H1 (cell line): ENCODE measurements around the gene ACVRL1. TPM values are rescaled to one million over a fixed set of nuclear protein-coding genes. Genes with fewer than 3 reads are reported as not detected.

Source experiments
- CTCF ChIA-PET: fragments of 300-600 bp; sonication (Branson Sonifier 250); formaldehyde crosslinking; loops from one replicate; lab custom pipeline; 2021; ENCODE audit not compliant: partially characterized antibody; lab: Charles Lee
- POLR2A ChIA-PET: fragments of 300-600 bp; sonication (Branson Sonifier 250); formaldehyde crosslinking; loops from one replicate; lab custom pipeline; 2021; ENCODE audit warnings: inconsistent platforms; ENCODE audit not compliant: partially characterized antibody; lab: Charles Lee
- DNase-seq, 2 experiments: peaks; one replicate each; pipeline versions ENCODE4 v3.0.0 to v3.0.0-alpha.2; 2010 to 2022; ENCODE audit warnings: low spot score in 2 of 2, low read depth in 1 of 2, mixed read lengths in 1 of 2
- FAIRE-seq: peaks from 2 replicates; lab custom pipeline; 2011; peaks lifted over from hg19 to GRCh38; lab: Jason Lieb, UNC
- H2AFZ ChIP-seq: 2 replicates; pipeline ENCODE4 v1.8.1; 2012; ENCODE audit warnings: low read length, inconsistent platforms
- H2AK5ac ChIP-seq: 2 replicates; pipeline ENCODE4 v1.6.1; 2013; ENCODE audit warnings: low read depth, low read length
- H2BK120ac ChIP-seq: replicated peaks from 2 replicates; pipeline ENCODE3; 2013; ENCODE audit warnings: low read depth, low read length, inconsistent platforms
- H2BK12ac ChIP-seq: 2 replicates; pipeline ENCODE4 v1.6.1; 2013; ENCODE audit warnings: low read depth, low read length
- H2BK15ac ChIP-seq: 2 replicates; pipeline ENCODE4 v1.6.1; 2013; ENCODE audit warnings: low read length
- H2BK20ac ChIP-seq: 2 replicates; pipeline ENCODE4 v1.6.1; 2013; ENCODE audit warnings: low read length
- H2BK5ac ChIP-seq: 2 replicates; pipeline ENCODE4 v1.6.1; 2013; ENCODE audit warnings: low read depth, low read length
- H3K14ac ChIP-seq: 2 replicates; pipeline ENCODE4 v1.6.1; 2013; ENCODE audit warnings: inconsistent platforms; ENCODE audit not compliant: insufficient read length
- H3K18ac ChIP-seq: 2 replicates; pipeline ENCODE4 v1.6.1; 2013; ENCODE audit warnings: low read length; ENCODE audit errors: extremely low read depth
- H3K23ac ChIP-seq: 2 replicates; pipeline ENCODE4 v1.6.1; 2013; ENCODE audit warnings: inconsistent platforms; ENCODE audit not compliant: insufficient read length
- H3K23me2 ChIP-seq: 2 replicates; pipeline ENCODE4 v1.6.1; 2013; ENCODE audit warnings: low read depth, low read length
- H3K27ac ChIP-seq: 2 replicates; pipeline ENCODE4 v1.6.1; 2011; ENCODE audit warnings: low read depth, low read length, inconsistent platforms
- H3K27me3 ChIP-seq, 4 experiments: replicated peaks in 1 of 4; 1 replicate in 1 of 4; 2 replicates in 3 of 4; pipeline versions ENCODE4 v1.6.1 to v1.8.1; 2011 to 2013; ENCODE audit warnings: low read length in 3 of 4, mild to moderate bottlenecking in 3 of 4, inconsistent platforms in 2 of 4, mixed read lengths in 2 of 4, moderate library complexity in 1 of 4; ENCODE audit not compliant: control insufficient read depth in 3 of 4, insufficient read depth in 3 of 4; ENCODE audit errors: extremely low read depth in 1 of 4
- H3K36me3 ChIP-seq, 4 experiments: 2 replicates each; pipeline versions ENCODE4 v1.6.1 to v1.8.1; 2011 to 2013; ENCODE audit warnings: mild to moderate bottlenecking in 4 of 4, low read length in 3 of 4, moderate library complexity in 2 of 4, control low read depth in 1 of 4, inconsistent platforms in 1 of 4; ENCODE audit not compliant: insufficient read depth in 4 of 4, control insufficient read depth in 2 of 4
- H3K4ac ChIP-seq: replicated peaks from 2 replicates; pipeline ENCODE3; 2013; ENCODE audit warnings: low read length, low read depth, mixed read lengths, inconsistent platforms; ENCODE audit not compliant: insufficient read length
- H3K4me1 ChIP-seq, 4 experiments: replicated peaks in 1 of 4; 1 replicate in 1 of 4; 2 replicates in 3 of 4; pipeline versions ENCODE4 v1.6.1 to v1.8.1; 2011 to 2013; ENCODE audit warnings: low read length in 3 of 4, inconsistent platforms in 2 of 4, mixed read lengths in 1 of 4; ENCODE audit not compliant: insufficient read depth in 4 of 4, control insufficient read depth in 3 of 4
- H3K4me2 ChIP-seq, 2 experiments: 2 replicates each; pipeline versions ENCODE4 v1.6.1 to v1.8.1; 2011 to 2013; ENCODE audit warnings: low read depth in 2 of 2, low read length in 2 of 2, control low read depth in 1 of 2, inconsistent platforms in 1 of 2, mild to moderate bottlenecking in 1 of 2; ENCODE audit not compliant: insufficient read depth in 1 of 2
- H3K4me3 ChIP-seq, 4 experiments: fragments of 200-600, 300-600 bp in 1 of 4; sonication (generic), shearing (Covaris generic), sonication (Bioruptor Twin) in 1 of 4; 2 replicates each; pipeline versions ENCODE4 v1.5.1 to v1.8.1; 2011 to 2016; ENCODE audit warnings: low read length in 4 of 4, low read depth in 3 of 4, control low read depth in 2 of 4, inconsistent platforms in 2 of 4, mild to moderate bottlenecking in 2 of 4, mixed read lengths in 1 of 4, moderate library complexity in 1 of 4; ENCODE audit not compliant: insufficient read depth in 2 of 4; ENCODE audit errors: extremely low read depth in 1 of 4
- H3K56ac ChIP-seq: replicated peaks from 2 replicates; pipeline ENCODE3; 2013; ENCODE audit warnings: low read depth, mild to moderate bottlenecking, mixed read lengths, low read length, inconsistent platforms; ENCODE audit not compliant: insufficient read length
- H3K79me1 ChIP-seq: 2 replicates; pipeline ENCODE4 v1.6.1; 2013; ENCODE audit warnings: low read depth, low read length, control low read depth
- H3K79me2 ChIP-seq, 2 experiments: 2 replicates each; pipeline versions ENCODE4 v1.6.1 to v1.8.1; 2012 to 2013; ENCODE audit warnings: low read length in 2 of 2, mild to moderate bottlenecking in 2 of 2, inconsistent platforms in 1 of 2; ENCODE audit not compliant: insufficient read depth in 2 of 2, control insufficient read depth in 1 of 2
- H3K9ac ChIP-seq, 4 experiments: replicated peaks in 1 of 4; 1 replicate in 1 of 4; 2 replicates in 3 of 4; pipeline versions ENCODE4 v1.6.1 to v1.8.1; 2011 to 2013; ENCODE audit warnings: low read depth in 3 of 4, low read length in 3 of 4, control low read depth in 2 of 4, mild to moderate bottlenecking in 2 of 4, moderate library complexity in 2 of 4, inconsistent platforms in 1 of 4; ENCODE audit errors: extremely low read depth in 1 of 4
- H3K9me3 ChIP-seq, 2 experiments: 2 replicates each; pipeline versions ENCODE4 v1.6.1 to v1.8.1; 2012 to 2013; ENCODE audit warnings: mild to moderate bottlenecking in 2 of 2, moderate library complexity in 2 of 2, control low read depth in 1 of 2, inconsistent platforms in 1 of 2, low read depth in 1 of 2, low read length in 1 of 2, mixed read lengths in 1 of 2; ENCODE audit not compliant: insufficient read depth in 2 of 2
- H4K20me1 ChIP-seq, 2 experiments: replicated peaks in 1 of 2; 2 replicates each; pipeline versions ENCODE3 to v1.8.1; 2011 to 2013; ENCODE audit warnings: inconsistent platforms in 2 of 2, low read length in 2 of 2, mild to moderate bottlenecking in 1 of 2; ENCODE audit not compliant: insufficient read depth in 2 of 2, control insufficient read depth in 1 of 2
- H4K5ac ChIP-seq: 2 replicates; pipeline ENCODE4 v1.6.1; 2013; ENCODE audit warnings: low read length, low read depth, mixed read lengths, inconsistent platforms; ENCODE audit not compliant: insufficient read length
- H4K8ac ChIP-seq: 2 replicates; pipeline ENCODE4 v1.8.0; 2013; ENCODE audit warnings: mild to moderate bottlenecking, moderate library complexity, low read length, inconsistent platforms; ENCODE audit not compliant: insufficient read depth; ENCODE audit errors: extremely low read depth
- H4K91ac ChIP-seq: replicated peaks from 2 replicates; pipeline ENCODE3; 2013; ENCODE audit warnings: low read length, mixed read lengths, inconsistent platforms; ENCODE audit not compliant: insufficient read length
- BACH1 ChIP-seq: IDR thresholded peaks from 2 replicates; pipeline ENCODE4 v1.6.1; 2012; ENCODE audit warnings: low read length, improper control_type of control experiment
- JUND ChIP-seq: IDR thresholded peaks from 2 replicates; pipeline ENCODE4 v1.6.1; 2011; ENCODE audit warnings: mild to moderate bottlenecking, improper control_type of control experiment, low read length
- RAD21 ChIP-seq, 2 experiments: IDR thresholded peaks in 1 of 2; conservative IDR thresholded peaks in 1 of 2; 2 replicates each; pipeline ENCODE4 v1.6.1; 2011; ENCODE audit warnings: low read depth in 2 of 2, low read length in 2 of 2, improper control_type of control experiment in 1 of 2, inconsistent platforms in 1 of 2, mild to moderate bottlenecking in 1 of 2, moderate library complexity in 1 of 2
- SP4 ChIP-seq: IDR thresholded peaks from 2 replicates; pipeline ENCODE4 v1.6.1; 2012; ENCODE audit warnings: low read length, inconsistent platforms
- TCF12 ChIP-seq: IDR thresholded peaks from 2 replicates; pipeline ENCODE4 v1.6.1; 2011; ENCODE audit warnings: low read depth, mild to moderate bottlenecking, low read length
- WGBS, 2 experiments: shearing (Covaris generic) in 1 of 2; methylation state at CpG; one replicate each; pipeline versions ENCODE4 v1.1.6 to v1.1.7; 2013 to 2015; ENCODE audit warnings: low lambda C conversion rate in 2 of 2, mixed read lengths in 2 of 2, inconsistent platforms in 1 of 2, low coverage in 1 of 2, missing lambda C conversion rate in 1 of 2; ENCODE audit not compliant: insufficient replicate concordance in 2 of 2, insufficient coverage in 1 of 2, insufficient read length in 1 of 2; ENCODE audit errors: extremely low coverage in 1 of 2, missing lambda C conversion rate in 1 of 2; 5-methylcytosine and 5-hydroxymethylcytosine counted together
- polyA plus RNA-seq, 7 experiments: library from polyadenylated mRNA; depleted of rRNA in 3 of 7; stranded (reverse) in 5 of 7; unstranded in 2 of 7; fragments of >200 nt in 5 of 7; fragments of 200-250 nt in 2 of 7; gene quantifications; 1 replicate in 5 of 7; 2 replicates in 1 of 7; 4 replicates in 1 of 7; pipeline versions ENCODE4 v1.2.1 to v1.2.3, GENCODE V29; 2011 to 2013; ENCODE audit warnings: missing spikeins in 2 of 7, mixed read lengths in 2 of 7
- total RNA-seq: library from RNA; stranded (reverse); fragmentation: NEBNext Ultra II Directional; extraction: Animal tissue kit (Norgen Biotek cat#: 25700); gene quantifications from 2 replicates; pipeline ENCODE4 v1.2.1, GENCODE V29; 2021
- TF ChIP-seq, protein P1 (sequence below), 3 experiments: IDR thresholded peaks; 1 replicate in 2 of 3; 2 replicates in 1 of 3; pipeline versions ENCODE4 v1.5.1 to v1.6.1; 2011; ENCODE audit warnings: low read length in 3 of 3, mild to moderate bottlenecking in 3 of 3, inconsistent platforms in 2 of 3, low read depth in 1 of 3, moderate library complexity in 1 of 3; ENCODE audit not compliant: insufficient read depth in 1 of 3; ENCODE audit errors: control extremely low read depth in 1 of 3

ACVRL1 gene
- total and polyA plus RNA-seq, 2 of the 8 experiments (the other 6 are each of a cell fraction or from before 2014, with no cell fraction given) = 0.09 to 0.35 TPM

GRCh38 chr12:51970904-51971646 lies 63.8 kb downstream of the ACVRL1 start:
- Histone ChIP-seq H3K4me1 (peaks cover 3 to 10% (median 6%) of the 10 kb centered on the region in 4 experiments; a peak in 5 of 7 replicates), H3K23ac (no peak overlapping the region), H3K27ac (no peak overlapping the region), H3K79me1 (peaks cover 6% of the 10 kb centered on the region; the same call in 1 of the 2 replicates), H3K79me2 (peaks cover 0 to 18% of the 10 kb centered on the region in 2 experiments; a peak in 1 of 4 replicates), H4K8ac (no peak overlapping the region), H3K4ac (no peak overlapping the region), H2AFZ (no peak overlapping the region), H3K14ac (no peak overlapping the region), H3K4me2 (0 out of 4 replicates have a peak overlapping the region, but pooled peaks of 1 of the 2 experiments have one; percentile 9), H2BK15ac (no peak overlapping the region), H4K5ac (no peak overlapping the region), H2BK5ac (no peak overlapping the region), H4K20me1 (peaks cover 9 to 20% of the 10 kb centered on the region in 2 experiments), H3K4me3 (no peak overlapping the region), H2BK120ac (no peak overlapping the region), H3K9me3 (no peaks in the 10 kb centered on the region), H2BK20ac (no peak overlapping the region), H2BK12ac (no peak overlapping the region), H4K91ac (no peak overlapping the region), H3K27me3 (no peaks in the 10 kb centered on the region), H3K18ac (no peak overlapping the region), H3K9ac (no peak overlapping the region), H3K36me3 (peaks cover 0 to 3% (median under 1%) of the 10 kb centered on the region in 4 experiments; a peak in 4 of 8 replicates), H3K56ac (no peak overlapping the region), H3K23me2 (no peaks in the 10 kb centered on the region), H2AK5ac (no peak overlapping the region)
- CTCF ChIA-PET = interaction anchor here (0.6 to 4.9 kb wide), 38 partner anchors 8 to 206 kb away, joined by 3 to 55 read pairs (median 5); partner anchors contain the start of genes ANKRD33 and TAMALIN
- TF ChIP-seq RAD21 (IDR thresholded peaks at IDR 0.05 in 1 of 2, conservative IDR thresholded peaks at IDR 0.05 in 1 of 2; ENCODE audit: low read depth in 2 of 2, low read length in 2 of 2) (peak; percentile 34 to 50), SP4 (no peak), JUND (no peak), TCF12 (no peak), BACH1 (no peak)
- TF ChIP-seq, protein P1, sequence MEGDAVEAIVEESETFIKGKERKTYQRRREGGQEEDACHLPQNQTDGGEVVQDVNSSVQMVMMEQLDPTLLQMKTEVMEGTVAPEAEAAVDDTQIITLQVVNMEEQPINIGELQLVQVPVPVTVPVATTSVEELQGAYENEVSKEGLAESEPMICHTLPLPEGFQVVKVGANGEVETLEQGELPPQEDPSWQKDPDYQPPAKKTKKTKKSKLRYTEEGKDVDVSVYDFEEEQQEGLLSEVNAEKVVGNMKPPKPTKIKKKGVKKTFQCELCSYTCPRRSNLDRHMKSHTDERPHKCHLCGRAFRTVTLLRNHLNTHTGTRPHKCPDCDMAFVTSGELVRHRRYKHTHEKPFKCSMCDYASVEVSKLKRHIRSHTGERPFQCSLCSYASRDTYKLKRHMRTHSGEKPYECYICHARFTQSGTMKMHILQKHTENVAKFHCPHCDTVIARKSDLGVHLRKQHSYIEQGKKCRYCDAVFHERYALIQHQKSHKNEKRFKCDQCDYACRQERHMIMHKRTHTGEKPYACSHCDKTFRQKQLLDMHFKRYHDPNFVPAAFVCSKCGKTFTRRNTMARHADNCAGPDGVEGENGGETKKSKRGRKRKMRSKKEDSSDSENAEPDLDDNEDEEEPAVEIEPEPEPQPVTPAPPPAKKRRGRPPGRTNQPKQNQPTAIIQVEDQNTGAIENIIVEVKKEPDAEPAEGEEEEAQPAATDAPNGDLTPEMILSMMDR (IDR thresholded peaks at IDR 0.05; ENCODE audit: control extremely low read depth in 1 of 3, insufficient read depth in 1 of 3, low read depth in 1 of 3, low read length in 3 of 3) = peak; percentile 85 to 97 (median 95)
- FAIRE-seq (no peak), DNase-seq (peak in 1 of 2 experiments; percentile 62)
- 61% methylated on average over 11 of the region's 13 CpGs; no CpG with 5 or more reads in 1 of the 2 experiments for WGBS, 2 experiments
- POLR2A ChIA-PET = no interaction called here
